Measurements from ENCODE around the gene FAM117A.

DNA sequence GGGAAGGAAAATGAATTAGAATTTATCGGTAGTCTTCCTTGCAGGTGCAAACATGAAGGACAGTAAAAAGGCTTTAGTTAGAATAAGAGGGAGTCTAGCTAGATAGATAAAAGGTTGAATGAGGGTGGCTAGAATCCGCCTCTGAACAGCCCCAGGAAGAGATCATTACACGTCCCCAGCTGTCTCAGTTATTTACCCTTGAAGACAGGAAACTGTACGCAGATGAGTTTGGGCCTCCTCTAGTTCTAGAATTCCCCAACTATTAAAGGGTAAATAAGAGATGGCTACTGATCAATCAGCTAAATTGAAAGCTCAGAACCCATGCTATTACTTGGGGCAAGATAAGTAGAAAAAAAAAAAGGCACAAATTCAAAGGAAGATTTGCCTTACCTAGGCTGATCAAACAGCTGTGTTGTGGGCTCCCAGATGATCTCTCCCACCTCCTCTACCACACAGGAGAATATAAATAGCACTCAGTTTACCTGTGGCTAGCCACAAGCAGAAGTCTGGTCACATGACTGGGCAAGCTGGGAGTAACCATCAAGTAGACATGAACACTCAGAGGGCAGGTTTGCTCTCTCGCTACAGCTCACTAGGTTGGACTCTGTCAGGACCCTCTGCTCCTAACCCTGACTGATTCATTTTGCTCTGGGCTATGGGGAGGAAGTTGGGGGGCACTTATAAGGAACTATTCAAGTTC lies 17.0 kb downstream of the FAM117A start:
- TF ChIP-seq CTCF (IDR thresholded peaks at IDR 0.05), result no peak
- TF ChIP-seq POLR2A (IDR thresholded peaks at IDR 0.05), result no peak
